Measurements from ENCODE around the gene TCEA2. TPM values are rescaled to one million over a fixed set of nuclear protein-coding genes. Genes with fewer than 3 reads are reported as not detected.

TCEA2 gene
- total and polyA plus RNA-seq, 2 of the 13 experiments (the other 11 are each of a cell fraction or from before 2014, with no cell fraction given): 28.1 to 33.7 TPM

DNA sequence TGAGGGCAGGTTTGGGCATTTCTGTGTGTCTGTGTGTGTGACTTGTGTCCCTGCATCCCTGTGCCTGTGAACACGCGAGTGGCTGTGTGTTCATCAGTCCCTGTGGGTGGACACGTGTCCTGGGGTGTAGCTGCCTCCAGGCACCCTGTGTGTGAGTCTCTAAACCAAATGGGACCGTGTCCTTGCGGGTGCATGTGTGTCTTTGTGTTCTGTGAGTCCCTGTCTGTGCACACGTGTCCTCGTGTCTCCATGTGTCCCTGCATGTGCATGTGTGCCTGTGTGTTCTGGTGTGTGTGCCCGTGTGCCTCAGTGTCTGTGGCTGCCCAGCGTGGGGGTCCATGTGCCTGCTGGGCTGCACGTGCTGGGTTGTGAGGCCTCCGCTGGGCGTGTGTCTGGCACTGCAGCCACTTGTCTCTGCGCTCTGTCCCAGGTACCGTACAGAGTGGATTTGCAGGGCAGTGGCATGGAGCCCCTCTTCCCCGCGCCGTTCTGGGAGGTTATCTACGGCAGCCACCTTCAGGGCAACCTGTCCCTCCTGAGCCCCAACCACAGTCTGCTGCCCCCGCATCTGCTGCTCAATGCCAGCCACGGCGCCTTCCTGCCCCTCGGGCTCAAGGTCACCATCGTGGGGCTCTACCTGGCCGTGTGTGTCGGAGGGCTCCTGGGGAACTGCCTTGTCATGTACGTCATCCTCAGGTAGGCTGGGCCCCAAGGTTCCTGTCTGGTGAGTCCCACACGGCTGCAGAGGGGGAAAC is 29.4 kb downstream of the TCEA2 start (continued):
- TF ChIP-seq ZNF782 (CRISPR knock-in tag; IDR thresholded peaks at IDR 0.05; ENCODE audit: borderline replicate concordance): peak; percentile 39; the same call in 1 of the 2 replicates
- TF ChIP-seq, protein P1, sequence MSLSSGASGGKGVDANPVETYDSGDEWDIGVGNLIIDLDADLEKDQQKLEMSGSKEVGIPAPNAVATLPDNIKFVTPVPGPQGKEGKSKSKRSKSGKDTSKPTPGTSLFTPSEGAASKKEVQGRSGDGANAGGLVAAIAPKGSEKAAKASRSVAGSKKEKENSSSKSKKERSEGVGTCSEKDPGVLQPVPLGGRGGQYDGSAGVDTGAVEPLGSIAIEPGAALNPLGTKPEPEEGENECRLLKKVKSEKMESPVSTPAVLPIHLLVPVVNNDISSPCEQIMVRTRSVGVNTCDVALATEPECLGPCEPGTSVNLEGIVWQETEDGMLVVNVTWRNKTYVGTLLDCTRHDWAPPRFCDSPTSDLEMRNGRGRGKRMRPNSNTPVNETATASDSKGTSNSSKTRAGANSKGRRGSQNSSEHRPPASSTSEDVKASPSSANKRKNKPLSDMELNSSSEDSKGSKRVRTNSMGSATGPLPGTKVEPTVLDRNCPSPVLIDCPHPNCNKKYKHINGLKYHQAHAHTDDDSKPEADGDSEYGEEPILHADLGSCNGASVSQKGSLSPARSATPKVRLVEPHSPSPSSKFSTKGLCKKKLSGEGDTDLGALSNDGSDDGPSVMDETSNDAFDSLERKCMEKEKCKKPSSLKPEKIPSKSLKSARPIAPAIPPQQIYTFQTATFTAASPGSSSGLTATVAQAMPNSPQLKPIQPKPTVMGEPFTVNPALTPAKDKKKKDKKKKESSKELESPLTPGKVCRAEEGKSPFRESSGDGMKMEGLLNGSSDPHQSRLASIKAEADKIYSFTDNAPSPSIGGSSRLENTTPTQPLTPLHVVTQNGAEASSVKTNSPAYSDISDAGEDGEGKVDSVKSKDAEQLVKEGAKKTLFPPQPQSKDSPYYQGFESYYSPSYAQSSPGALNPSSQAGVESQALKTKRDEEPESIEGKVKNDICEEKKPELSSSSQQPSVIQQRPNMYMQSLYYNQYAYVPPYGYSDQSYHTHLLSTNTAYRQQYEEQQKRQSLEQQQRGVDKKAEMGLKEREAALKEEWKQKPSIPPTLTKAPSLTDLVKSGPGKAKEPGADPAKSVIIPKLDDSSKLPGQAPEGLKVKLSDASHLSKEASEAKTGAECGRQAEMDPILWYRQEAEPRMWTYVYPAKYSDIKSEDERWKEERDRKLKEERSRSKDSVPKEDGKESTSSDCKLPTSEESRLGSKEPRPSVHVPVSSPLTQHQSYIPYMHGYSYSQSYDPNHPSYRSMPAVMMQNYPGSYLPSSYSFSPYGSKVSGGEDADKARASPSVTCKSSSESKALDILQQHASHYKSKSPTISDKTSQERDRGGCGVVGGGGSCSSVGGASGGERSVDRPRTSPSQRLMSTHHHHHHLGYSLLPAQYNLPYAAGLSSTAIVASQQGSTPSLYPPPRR (CRISPR knock-in tag; IDR thresholded peaks at IDR 0.05; ENCODE audit: borderline replicate concordance): no peak
- TF ChIP-seq, protein P2, sequence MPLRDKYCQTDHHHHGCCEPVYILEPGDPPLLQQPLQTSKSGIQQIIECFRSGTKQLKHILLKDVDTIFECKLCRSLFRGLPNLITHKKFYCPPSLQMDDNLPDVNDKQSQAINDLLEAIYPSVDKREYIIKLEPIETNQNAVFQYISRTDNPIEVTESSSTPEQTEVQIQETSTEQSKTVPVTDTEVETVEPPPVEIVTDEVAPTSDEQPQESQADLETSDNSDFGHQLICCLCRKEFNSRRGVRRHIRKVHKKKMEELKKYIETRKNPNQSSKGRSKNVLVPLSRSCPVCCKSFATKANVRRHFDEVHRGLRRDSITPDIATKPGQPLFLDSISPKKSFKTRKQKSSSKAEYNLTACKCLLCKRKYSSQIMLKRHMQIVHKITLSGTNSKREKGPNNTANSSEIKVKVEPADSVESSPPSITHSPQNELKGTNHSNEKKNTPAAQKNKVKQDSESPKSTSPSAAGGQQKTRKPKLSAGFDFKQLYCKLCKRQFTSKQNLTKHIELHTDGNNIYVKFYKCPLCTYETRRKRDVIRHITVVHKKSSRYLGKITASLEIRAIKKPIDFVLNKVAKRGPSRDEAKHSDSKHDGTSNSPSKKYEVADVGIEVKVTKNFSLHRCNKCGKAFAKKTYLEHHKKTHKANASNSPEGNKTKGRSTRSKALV (CRISPR knock-in tag; IDR thresholded peaks at IDR 0.05): no peak
- TF ChIP-seq, protein P3, sequence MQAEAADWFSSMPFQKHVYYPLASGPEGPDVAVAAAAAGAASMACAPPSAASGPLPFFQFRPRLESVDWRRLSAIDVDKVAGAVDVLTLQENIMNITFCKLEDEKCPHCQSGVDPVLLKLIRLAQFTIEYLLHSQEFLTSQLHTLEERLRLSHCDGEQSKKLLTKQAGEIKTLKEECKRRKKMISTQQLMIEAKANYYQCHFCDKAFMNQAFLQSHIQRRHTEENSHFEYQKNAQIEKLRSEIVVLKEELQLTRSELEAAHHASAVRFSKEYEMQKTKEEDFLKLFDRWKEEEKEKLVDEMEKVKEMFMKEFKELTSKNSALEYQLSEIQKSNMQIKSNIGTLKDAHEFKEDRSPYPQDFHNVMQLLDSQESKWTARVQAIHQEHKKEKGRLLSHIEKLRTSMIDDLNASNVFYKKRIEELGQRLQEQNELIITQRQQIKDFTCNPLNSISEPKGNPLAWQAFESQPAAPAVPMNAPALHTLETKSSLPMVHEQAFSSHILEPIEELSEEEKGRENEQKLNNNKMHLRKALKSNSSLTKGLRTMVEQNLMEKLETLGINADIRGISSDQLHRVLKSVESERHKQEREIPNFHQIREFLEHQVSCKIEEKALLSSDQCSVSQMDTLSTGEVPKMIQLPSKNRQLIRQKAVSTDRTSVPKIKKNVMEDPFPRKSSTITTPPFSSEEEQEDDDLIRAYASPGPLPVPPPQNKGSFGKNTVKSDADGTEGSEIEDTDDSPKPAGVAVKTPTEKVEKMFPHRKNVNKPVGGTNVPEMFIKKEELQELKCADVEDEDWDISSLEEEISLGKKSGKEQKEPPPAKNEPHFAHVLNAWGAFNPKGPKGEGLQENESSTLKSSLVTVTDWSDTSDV (CRISPR knock-in tag; IDR thresholded peaks at IDR 0.05): 0 out of 2 replicates have a peak, but pooled peaks have one; percentile 22
- TF ChIP-seq ZNF788 (CRISPR knock-in tag; IDR thresholded peaks at IDR 0.05; ENCODE audit: borderline replicate concordance): 0 out of 2 replicates have a peak, but pooled peaks have one; percentile 7
- no peak for TF ChIP-seq THAP11 (CRISPR knock-in tag; IDR thresholded peaks at IDR 0.05)
- TF ChIP-seq WIZ (CRISPR knock-in tag; IDR thresholded peaks at IDR 0.05): no peak
- TF ChIP-seq, protein P4, sequence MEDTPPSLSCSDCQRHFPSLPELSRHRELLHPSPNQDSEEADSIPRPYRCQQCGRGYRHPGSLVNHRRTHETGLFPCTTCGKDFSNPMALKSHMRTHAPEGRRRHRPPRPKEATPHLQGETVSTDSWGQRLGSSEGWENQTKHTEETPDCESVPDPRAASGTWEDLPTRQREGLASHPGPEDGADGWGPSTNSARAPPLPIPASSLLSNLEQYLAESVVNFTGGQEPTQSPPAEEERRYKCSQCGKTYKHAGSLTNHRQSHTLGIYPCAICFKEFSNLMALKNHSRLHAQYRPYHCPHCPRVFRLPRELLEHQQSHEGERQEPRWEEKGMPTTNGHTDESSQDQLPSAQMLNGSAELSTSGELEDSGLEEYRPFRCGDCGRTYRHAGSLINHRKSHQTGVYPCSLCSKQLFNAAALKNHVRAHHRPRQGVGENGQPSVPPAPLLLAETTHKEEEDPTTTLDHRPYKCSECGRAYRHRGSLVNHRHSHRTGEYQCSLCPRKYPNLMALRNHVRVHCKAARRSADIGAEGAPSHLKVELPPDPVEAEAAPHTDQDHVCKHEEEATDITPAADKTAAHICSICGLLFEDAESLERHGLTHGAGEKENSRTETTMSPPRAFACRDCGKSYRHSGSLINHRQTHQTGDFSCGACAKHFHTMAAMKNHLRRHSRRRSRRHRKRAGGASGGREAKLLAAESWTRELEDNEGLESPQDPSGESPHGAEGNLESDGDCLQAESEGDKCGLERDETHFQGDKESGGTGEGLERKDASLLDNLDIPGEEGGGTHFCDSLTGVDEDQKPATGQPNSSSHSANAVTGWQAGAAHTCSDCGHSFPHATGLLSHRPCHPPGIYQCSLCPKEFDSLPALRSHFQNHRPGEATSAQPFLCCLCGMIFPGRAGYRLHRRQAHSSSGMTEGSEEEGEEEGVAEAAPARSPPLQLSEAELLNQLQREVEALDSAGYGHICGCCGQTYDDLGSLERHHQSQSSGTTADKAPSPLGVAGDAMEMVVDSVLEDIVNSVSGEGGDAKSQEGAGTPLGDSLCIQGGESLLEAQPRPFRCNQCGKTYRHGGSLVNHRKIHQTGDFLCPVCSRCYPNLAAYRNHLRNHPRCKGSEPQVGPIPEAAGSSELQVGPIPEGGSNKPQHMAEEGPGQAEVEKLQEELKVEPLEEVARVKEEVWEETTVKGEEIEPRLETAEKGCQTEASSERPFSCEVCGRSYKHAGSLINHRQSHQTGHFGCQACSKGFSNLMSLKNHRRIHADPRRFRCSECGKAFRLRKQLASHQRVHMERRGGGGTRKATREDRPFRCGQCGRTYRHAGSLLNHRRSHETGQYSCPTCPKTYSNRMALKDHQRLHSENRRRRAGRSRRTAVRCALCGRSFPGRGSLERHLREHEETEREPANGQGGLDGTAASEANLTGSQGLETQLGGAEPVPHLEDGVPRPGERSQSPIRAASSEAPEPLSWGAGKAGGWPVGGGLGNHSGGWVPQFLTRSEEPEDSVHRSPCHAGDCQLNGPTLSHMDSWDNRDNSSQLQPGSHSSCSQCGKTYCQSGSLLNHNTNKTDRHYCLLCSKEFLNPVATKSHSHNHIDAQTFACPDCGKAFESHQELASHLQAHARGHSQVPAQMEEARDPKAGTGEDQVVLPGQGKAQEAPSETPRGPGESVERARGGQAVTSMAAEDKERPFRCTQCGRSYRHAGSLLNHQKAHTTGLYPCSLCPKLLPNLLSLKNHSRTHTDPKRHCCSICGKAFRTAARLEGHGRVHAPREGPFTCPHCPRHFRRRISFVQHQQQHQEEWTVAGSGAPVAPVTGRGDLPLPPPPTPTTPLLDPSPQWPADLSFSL (CRISPR knock-in tag; IDR thresholded peaks at IDR 0.05): peak; percentile 80; the same call in 1 of the 2 replicates
- TF ChIP-seq TRIM24 (CRISPR knock-in tag; IDR thresholded peaks at IDR 0.05): 0 out of 2 replicates have a peak, but pooled peaks have one; percentile 35
- TF ChIP-seq ZFP36L2 (CRISPR knock-in tag; IDR thresholded peaks at IDR 0.05): no peak
- TF ChIP-seq CEBPB (IDR thresholded peaks at IDR 0.05; ENCODE audit: borderline replicate concordance, low read depth, low read length): no peak
- no peak for TF ChIP-seq MAFG (CRISPR knock-in tag; IDR thresholded peaks at IDR 0.05)
